Neural cell (in vitro differentiated cells): Measurements from ENCODE around the gene GLI3. TPM values are rescaled to one million over a fixed set of nuclear protein-coding genes. Genes with fewer than 3 reads are reported as not detected.

Experiments
- H2AFZ ChIP-seq: fragments of 200-600, 300-800 bp; sonication (generic), shearing (Covaris generic); 2 replicates; pipeline ENCODE4 v1.6.0; 2014; ENCODE audit warnings: low read depth, mild to moderate bottlenecking, antibody characterized with exemption, low read length, moderate library complexity
- H3F3A ChIP-seq: fragments of 200-600 bp; shearing (Covaris generic); 2 replicates; pipeline ENCODE4 v1.6.1; 2016; ENCODE audit warnings: mild to moderate bottlenecking, moderate library complexity, mixed read lengths, antibody characterized with exemption, low read length; ENCODE audit not compliant: insufficient read depth, poor library complexity, severe bottlenecking
- H3K27ac ChIP-seq: fragments of 200-600, 300-800 bp; sonication (generic), shearing (Covaris generic); 2 replicates; pipeline ENCODE4 v1.5.1; 2014; ENCODE audit warnings: mild to moderate bottlenecking, low read length, moderate library complexity
- H3K27me3 ChIP-seq: fragments of 300-800, 200-600 bp; sonication (generic), shearing (Covaris generic); 2 replicates; pipeline ENCODE4 v1.6.0; 2014; ENCODE audit warnings: mild to moderate bottlenecking, low read depth, low read length, moderate library complexity; ENCODE audit not compliant: insufficient read depth
- H3K36me3 ChIP-seq: fragments of 300-800, 200-600 bp; sonication (generic), shearing (Covaris generic); 2 replicates; pipeline ENCODE4 v1.5.1; 2014; ENCODE audit warnings: mild to moderate bottlenecking, antibody characterized with exemption, low read length, moderate library complexity; ENCODE audit not compliant: insufficient read depth
- H3K4me2 ChIP-seq: fragments of 300-800, 200-600 bp; sonication (generic), shearing (Covaris generic); 2 replicates; pipeline ENCODE4 v1.6.0; 2014; ENCODE audit warnings: mild to moderate bottlenecking, low read length
- H3K4me3 ChIP-seq: fragments of 300-800, 200-600 bp; sonication (generic), shearing (Covaris generic); 2 replicates; pipeline ENCODE4 v1.5.1; 2014; ENCODE audit warnings: mild to moderate bottlenecking, low read length, moderate library complexity
- H3K79me2 ChIP-seq: fragments of 200-600 bp; shearing (Covaris generic); replicated peaks from 2 replicates; pipeline ENCODE4 v1.6.0; 2014; ENCODE audit warnings: mild to moderate bottlenecking, low read length, moderate library complexity; ENCODE audit not compliant: insufficient read depth
- H3K9ac ChIP-seq: fragments of 300-800, 200-600 bp; sonication (generic), shearing (Covaris generic); 2 replicates; pipeline ENCODE4 v1.6.1; 2016; ENCODE audit warnings: mild to moderate bottlenecking, low read length, mixed read lengths
- H3K9me2 ChIP-seq: fragments of 200-600 bp; shearing (Covaris generic); 2 replicates; pipeline ENCODE4 v1.6.1; 2016; ENCODE audit warnings: mild to moderate bottlenecking, low read length, mixed read lengths; ENCODE audit not compliant: insufficient read depth
- H3K9me3 ChIP-seq: fragments of 200-600, 300-800 bp; sonication (generic), shearing (Covaris generic); 2 replicates; pipeline ENCODE4 v1.6.1; 2016; ENCODE audit warnings: mild to moderate bottlenecking, mixed run types, low read length, moderate library complexity, mixed read lengths
- H4K20me1 ChIP-seq: fragments of 200-600 bp; shearing (Covaris generic); 2 replicates; pipeline ENCODE4 v1.6.1; 2016; ENCODE audit warnings: mild to moderate bottlenecking, mixed run types; ENCODE audit not compliant: insufficient read depth
- EP300 ChIP-seq: fragments of 450-650 bp; conservative IDR thresholded peaks from 2 replicates; pipeline ENCODE4 v1.6.1; 2014; ENCODE audit warnings: antibody characterized with exemption, mild to moderate bottlenecking, moderate library complexity; ENCODE audit not compliant: poor library complexity, severe bottlenecking
- EZH2 ChIP-seq: fragments of 200-600, 300-800 bp; shearing (Covaris generic), sonication (generic); IDR thresholded peaks from 2 replicates; pipeline ENCODE4 v1.6.1; 2014; ENCODE audit warnings: antibody characterized with exemption, low read length, borderline replicate concordance, mild to moderate bottlenecking; ENCODE audit not compliant: insufficient read depth, poor library complexity, severe bottlenecking
- MXI1 ChIP-seq: fragments of 450-650 bp; conservative IDR thresholded peaks from 2 replicates; pipeline ENCODE4 v1.6.1; 2014; ENCODE audit warnings: antibody characterized with exemption, mild to moderate bottlenecking; ENCODE audit not compliant: poor library complexity, severe bottlenecking
- POLR2AphosphoS5 ChIP-seq: IDR thresholded peaks from 2 replicates; pipeline ENCODE4 v1.6.1; 2012
- RAD21 ChIP-seq: fragments of 450-650 bp; conservative IDR thresholded peaks from 2 replicates; pipeline ENCODE4 v1.6.1; 2014; ENCODE audit warnings: antibody characterized with exemption, mild to moderate bottlenecking, moderate library complexity
- REST ChIP-seq: IDR thresholded peaks from 2 replicates; pipeline ENCODE4 v1.6.1; 2012; ENCODE audit warnings: borderline replicate concordance
- SMC3 ChIP-seq: fragments of 450-650 bp; conservative IDR thresholded peaks from 2 replicates; pipeline ENCODE4 v1.6.1; 2014; ENCODE audit warnings: antibody characterized with exemption, mild to moderate bottlenecking, moderate library complexity; ENCODE audit not compliant: poor library complexity
- TAF1 ChIP-seq: IDR thresholded peaks from 2 replicates; pipeline ENCODE4 v1.6.1; 2012; ENCODE audit warnings: low read depth
- polyA plus RNA-seq: library from polyadenylated mRNA; depleted of rRNA; stranded (reverse); fragments of >200 nt; gene quantifications from 2 replicates; pipeline ENCODE4 v1.2.3, GENCODE V29; 2014
- TF ChIP-seq, protein P1 (sequence below): fragments of 450-650 bp; IDR thresholded peaks from 2 replicates; pipeline ENCODE4 v1.5.1; 2014; ENCODE audit warnings: antibody characterized with exemption, mild to moderate bottlenecking, moderate library complexity; ENCODE audit not compliant: poor library complexity, severe bottlenecking

Gene GLI3
- polyA plus RNA-seq, 1 donor from 2014 or later, result 0.19 TPM

GRCh38 chr7:42274053-42274452 is 37.0 kb upstream of the GLI3 start:
- TF ChIP-seq, protein P1, sequence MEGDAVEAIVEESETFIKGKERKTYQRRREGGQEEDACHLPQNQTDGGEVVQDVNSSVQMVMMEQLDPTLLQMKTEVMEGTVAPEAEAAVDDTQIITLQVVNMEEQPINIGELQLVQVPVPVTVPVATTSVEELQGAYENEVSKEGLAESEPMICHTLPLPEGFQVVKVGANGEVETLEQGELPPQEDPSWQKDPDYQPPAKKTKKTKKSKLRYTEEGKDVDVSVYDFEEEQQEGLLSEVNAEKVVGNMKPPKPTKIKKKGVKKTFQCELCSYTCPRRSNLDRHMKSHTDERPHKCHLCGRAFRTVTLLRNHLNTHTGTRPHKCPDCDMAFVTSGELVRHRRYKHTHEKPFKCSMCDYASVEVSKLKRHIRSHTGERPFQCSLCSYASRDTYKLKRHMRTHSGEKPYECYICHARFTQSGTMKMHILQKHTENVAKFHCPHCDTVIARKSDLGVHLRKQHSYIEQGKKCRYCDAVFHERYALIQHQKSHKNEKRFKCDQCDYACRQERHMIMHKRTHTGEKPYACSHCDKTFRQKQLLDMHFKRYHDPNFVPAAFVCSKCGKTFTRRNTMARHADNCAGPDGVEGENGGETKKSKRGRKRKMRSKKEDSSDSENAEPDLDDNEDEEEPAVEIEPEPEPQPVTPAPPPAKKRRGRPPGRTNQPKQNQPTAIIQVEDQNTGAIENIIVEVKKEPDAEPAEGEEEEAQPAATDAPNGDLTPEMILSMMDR, result no peak
- TF ChIP-seq POLR2AphosphoS5, result no peak
- no peak for TF ChIP-seq RAD21
- TF ChIP-seq MXI1, result no peak
- no peak for TF ChIP-seq SMC3
- no peak for TF ChIP-seq REST
- no peak for TF ChIP-seq EP300
- TF ChIP-seq EZH2, result no peak
- TF ChIP-seq TAF1, result no peak
- Histone ChIP-seq H3K79me2 (no peaks in the 10 kb centered on the region), H3K4me2 (no peak overlapping the region), H3K9me3 (no peaks in the 10 kb centered on the region), H3F3A (no peaks in the 10 kb centered on the region), H2AFZ (no peak overlapping the region), H3K36me3 (no peaks in the 10 kb centered on the region), H3K4me3 (no peak overlapping the region), H3K9ac (no peak overlapping the region), H3K27me3 (no peaks in the 10 kb centered on the region), H4K20me1 (no peaks in the 10 kb centered on the region), H3K9me2 (no peaks in the 10 kb centered on the region), H3K27ac (no peak overlapping the region)

DNA sequence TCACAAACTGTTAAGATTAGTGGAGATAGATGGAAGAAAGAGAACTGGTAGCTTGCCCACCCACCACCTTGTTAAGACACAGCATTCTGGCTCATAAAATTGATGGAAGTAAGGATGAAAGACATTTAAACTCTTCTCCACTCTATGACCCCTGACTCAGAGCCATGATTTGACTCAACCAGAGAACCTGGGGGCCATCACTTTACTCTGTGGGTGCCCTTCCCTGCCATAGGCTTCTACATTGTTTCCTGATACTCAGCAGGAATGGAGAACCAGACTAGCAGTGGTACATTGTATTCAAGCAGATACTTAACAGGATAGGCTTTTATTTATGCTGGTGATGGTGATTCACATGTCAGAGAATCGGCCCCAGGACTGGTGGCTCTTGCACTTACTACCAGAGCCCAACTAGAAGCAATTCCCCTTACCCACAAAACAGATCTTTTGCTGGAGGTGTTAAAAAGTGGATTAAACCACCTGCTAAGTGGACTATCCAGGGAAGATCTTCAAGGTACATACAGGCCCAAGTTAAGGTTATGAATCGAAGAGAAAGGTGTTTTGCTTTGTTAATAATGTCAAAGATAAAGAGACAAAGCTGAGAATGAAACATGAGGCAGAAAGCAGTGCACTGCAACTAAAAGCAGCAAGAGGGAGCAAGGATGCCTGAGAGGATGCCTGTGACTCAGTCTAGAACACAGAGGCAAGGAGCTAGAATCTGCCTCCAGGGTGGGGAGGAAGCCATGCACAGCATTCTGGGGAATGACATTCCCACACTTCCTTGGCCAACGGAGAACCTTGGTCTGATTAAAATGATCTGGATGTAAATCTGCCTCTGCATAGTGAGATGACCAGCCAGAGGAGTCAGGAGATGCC is 36.0 kb upstream of the GLI3 start:
- H3K36me3 ChIP-seq, result no peaks in the 10 kb centered on the region
- no peaks in the 10 kb centered on the region for H3F3A ChIP-seq
- no peak overlapping the region for H2AFZ ChIP-seq
- H3K27me3 ChIP-seq, result no peaks in the 10 kb centered on the region
- H3K27ac ChIP-seq, result no peak overlapping the region
- no peak for TF ChIP-seq RAD21
- no peaks in the 10 kb centered on the region for H3K79me2 ChIP-seq
- no peaks in the 10 kb centered on the region for H3K9me2 ChIP-seq
- no peak overlapping the region for H3K9ac ChIP-seq
- no peak overlapping the region for H3K4me2 ChIP-seq
- H3K9me3 ChIP-seq, result no peaks in the 10 kb centered on the region
- no peaks in the 10 kb centered on the region for H4K20me1 ChIP-seq
- H3K4me3 ChIP-seq, result no peak overlapping the region
